ENCODE data around the gene CHPF2.
A peak's percentile ranks its signal among the peaks of the same experiment; 100 is the strongest.

CHPF2 gene

DNA sequence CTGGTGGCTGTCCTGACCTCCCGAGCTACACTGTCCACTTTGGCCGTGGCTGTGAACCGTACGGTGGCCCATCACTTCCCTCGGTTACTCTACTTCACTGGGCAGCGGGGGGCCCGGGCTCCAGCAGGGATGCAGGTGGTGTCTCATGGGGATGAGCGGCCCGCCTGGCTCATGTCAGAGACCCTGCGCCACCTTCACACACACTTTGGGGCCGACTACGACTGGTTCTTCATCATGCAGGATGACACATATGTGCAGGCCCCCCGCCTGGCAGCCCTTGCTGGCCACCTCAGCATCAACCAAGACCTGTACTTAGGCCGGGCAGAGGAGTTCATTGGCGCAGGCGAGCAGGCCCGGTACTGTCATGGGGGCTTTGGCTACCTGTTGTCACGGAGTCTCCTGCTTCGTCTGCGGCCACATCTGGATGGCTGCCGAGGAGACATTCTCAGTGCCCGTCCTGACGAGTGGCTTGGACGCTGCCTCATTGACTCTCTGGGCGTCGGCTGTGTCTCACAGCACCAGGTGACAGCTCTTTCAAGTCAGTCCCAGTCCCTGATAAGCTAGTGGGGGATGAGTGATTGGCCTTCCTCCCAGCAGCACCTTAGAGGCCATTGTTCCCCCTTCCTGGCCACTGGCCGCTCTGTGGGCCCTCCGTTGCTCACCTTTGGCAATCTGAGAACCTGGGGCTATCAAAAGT, 3.0 kb downstream of the CHPF2 start:
- DNase-seq = no peak

DNA sequence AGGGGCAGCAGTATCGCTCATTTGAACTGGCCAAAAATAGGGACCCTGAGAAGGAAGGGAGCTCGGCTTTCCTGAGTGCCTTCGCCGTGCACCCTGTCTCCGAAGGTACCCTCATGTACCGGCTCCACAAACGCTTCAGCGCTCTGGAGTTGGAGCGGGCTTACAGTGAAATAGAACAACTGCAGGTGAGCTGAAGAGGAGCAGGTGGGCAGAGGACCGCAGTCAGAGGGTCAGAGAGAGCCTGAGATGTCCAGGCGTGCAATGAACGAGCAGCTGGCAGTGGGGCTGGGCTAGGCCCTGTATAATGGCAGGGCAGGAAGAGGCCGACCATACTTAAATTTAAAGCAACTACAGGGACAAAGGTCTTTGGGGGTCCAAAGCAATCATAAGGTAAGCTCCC, 4.1 kb downstream of the CHPF2 start:
- DNase-seq = no peak

DNA sequence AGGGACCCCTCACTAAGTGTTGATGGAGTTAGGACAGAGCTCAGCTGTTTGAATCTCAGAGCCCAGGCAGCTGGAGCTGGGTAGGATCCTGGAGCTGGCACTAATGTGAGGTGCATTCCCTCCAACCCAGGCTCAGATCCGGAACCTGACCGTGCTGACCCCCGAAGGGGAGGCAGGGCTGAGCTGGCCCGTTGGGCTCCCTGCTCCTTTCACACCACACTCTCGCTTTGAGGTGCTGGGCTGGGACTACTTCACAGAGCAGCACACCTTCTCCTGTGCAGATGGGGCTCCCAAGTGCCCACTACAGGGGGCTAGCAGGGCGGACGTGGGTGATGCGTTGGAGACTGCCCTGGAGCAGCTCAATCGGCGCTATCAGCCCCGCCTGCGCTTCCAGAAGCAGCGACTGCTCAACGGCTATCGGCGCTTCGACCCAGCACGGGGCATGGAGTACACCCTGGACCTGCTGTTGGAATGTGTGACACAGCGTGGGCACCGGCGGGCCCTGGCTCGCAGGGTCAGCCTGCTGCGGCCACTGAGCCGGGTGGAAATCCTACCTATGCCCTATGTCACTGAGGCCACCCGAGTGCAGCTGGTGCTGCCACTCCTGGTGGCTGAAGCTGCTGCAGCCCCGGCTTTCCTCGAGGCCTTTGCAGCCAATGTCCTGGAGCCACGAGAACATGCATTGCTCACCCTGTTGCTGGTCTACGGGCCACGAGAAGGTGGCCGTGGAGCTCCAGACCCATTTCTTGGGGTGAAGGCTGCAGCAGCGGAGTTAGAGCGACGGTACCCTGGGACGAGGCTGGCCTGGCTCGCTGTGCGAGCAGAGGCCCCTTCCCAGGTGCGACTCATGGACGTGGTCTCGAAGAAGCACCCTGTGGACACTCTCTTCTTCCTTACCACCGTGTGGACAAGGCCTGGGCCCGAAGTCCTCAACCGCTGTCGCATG, 5.2 kb downstream of the CHPF2 start:
- no peak for DNase-seq

DNA sequence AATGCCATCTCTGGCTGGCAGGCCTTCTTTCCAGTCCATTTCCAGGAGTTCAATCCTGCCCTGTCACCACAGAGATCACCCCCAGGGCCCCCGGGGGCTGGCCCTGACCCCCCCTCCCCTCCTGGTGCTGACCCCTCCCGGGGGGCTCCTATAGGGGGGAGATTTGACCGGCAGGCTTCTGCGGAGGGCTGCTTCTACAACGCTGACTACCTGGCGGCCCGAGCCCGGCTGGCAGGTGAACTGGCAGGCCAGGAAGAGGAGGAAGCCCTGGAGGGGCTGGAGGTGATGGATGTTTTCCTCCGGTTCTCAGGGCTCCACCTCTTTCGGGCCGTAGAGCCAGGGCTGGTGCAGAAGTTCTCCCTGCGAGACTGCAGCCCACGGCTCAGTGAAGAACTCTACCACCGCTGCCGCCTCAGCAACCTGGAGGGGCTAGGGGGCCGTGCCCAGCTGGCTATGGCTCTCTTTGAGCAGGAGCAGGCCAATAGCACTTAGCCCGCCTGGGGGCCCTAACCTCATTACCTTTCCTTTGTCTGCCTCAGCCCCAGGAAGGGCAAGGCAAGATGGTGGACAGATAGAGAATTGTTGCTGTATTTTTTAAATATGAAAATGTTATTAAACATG, 6.0 kb downstream of the CHPF2 start:
- DNase-seq = no peak

DNA sequence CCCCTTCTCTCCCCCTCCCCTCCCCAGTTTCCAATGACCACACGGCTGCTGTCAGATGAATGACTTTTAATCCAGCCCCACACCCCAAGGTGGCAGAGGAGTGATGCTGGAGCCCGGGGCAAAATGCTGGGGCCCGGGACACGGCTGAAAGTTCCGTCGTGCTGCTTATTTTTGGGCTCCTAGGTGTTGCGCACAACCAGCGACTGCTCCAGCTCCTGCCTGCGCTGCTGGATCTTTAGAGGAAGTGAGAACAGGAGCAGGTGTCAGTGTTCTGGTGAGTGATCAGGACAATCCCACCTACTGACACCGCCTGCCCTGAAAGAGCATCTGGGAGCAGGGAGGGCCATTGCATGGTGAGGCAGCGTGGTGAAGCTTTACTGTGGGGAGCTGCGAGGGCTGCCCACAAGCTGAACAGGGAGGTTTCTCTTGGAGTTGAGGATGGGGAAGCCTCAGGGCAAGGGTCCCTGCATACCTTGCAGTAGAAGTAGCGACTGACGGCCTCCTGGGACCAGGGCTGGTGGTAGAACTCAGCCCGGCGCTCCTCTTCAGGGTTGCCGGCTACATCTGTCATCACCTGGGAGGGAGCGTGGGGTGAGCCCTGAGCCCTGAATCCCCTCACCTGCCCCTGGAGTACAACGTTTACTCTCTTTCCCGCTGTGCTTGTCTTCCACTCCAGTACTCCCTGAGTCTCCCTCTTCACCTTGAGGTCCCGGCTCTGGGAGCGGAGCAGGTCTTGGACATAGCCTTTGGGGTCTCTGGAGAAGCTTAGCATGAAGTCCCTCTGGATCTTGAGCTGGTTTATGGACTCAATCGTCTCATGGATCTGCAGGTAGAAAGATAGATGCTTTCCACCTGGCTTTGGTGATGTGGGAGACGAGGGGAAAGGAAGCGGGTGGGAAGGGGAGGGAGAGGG, 6.9 kb downstream of the CHPF2 start:
- no peak for DNase-seq

DNA sequence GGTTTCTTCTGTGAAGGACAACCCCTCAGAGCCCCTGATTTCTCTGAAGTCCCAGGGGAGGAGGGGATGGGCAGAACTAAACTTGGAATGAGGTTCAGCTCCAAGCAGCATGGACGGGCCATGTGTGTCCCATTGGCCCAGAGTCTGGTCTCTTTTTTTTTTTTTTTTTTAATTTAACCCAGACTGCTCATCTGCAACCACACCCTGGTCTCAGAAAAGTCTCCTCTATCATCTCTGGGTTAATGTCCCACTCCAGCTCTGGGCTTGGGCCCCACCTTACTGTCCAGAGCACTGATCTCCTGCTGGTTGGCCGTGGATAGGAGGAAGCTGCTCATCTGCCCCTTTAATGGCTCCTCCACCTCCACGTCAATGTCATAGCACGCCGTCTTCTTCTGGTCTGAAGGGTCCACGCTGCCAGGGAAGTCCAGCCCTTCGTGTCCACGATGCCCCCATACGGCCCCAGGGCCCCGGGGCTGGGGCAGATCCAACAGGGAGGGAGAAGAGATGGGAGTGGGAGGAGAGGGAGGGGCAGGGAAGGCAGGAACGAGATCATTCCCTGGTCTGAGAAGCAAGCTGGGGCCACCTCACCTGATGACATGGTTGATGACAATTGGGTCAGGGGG, 7.7 kb downstream of the CHPF2 start:
- DNase-seq = no peak

DNA sequence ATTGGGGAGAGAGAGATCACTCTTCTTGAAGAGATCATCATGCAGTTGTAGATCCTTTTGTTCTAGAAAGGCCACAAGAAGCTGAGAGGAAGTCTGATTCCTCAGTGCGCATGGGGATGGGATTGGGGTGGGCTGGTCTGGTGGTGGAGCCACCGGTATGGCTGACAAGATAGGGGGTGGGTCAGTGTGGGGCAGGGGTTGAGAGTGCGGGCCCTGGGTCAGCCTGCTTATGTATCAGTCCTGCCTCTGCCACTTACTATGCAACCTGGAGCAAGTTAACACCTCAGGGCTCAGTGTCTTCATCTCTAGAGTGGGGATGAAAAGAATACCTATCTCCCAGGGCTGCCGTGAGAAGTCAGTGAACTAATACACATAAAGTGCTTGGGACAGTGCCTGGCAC, 8.3 kb downstream of the CHPF2 start:
- no peak for DNase-seq

DNA sequence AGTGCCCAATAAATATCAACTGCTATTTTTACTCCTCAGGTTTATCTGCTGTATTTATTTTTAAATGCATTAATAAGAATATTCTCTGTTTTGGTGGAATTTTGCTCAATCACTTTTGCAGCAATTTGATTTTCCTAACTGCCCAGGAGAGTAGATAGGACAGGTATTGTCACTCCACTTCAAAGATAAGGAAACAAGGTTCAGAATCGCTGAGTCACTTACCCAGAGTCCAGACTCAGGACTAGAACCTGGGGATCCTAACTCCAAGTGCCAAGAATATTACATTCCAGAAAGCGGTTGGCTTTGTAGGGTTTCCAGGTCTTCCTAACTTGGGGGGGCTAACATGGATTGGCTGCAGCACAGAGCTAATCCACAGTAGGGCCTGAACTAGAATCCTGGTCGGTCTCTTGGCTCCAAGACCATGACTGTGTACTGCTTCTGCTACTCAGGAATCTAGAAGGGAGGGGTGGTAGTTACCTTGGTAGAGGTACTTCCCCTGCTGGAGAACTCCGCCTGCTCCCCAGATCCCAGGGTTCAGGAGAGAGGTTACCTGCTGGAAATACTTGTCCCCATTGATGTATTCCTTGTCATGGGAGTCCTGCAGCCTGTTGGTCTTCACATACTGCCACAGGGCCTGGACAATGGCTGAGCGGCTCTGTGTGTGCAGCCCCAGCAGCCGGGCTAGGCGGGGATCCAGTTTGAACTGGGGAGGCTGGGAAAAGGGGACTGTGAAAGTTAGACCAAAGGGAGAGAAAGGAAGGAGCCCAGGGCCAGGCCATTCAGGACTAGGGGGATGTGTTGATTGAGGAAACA, 8.9 kb downstream of the CHPF2 start:
- DNase-seq = no peak

DNA sequence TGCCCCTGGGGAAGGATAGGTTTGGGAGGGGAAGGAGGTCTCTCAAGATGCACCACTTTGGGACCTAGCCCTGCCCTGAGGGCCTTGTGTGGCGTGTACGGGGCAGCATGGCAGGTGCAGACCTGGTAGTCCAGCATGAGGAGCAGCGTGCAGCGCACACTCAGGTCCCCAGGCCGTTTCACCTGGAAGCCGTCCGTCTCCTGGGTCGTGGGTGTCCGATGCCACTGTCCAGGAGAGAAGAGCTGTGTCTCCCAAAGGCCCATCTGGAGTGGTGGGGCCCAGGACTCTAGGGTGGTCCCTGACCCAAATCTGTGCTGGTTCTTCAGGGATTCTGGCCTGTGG, 9.4 kb downstream of the CHPF2 start:
- no peak for DNase-seq

DNA sequence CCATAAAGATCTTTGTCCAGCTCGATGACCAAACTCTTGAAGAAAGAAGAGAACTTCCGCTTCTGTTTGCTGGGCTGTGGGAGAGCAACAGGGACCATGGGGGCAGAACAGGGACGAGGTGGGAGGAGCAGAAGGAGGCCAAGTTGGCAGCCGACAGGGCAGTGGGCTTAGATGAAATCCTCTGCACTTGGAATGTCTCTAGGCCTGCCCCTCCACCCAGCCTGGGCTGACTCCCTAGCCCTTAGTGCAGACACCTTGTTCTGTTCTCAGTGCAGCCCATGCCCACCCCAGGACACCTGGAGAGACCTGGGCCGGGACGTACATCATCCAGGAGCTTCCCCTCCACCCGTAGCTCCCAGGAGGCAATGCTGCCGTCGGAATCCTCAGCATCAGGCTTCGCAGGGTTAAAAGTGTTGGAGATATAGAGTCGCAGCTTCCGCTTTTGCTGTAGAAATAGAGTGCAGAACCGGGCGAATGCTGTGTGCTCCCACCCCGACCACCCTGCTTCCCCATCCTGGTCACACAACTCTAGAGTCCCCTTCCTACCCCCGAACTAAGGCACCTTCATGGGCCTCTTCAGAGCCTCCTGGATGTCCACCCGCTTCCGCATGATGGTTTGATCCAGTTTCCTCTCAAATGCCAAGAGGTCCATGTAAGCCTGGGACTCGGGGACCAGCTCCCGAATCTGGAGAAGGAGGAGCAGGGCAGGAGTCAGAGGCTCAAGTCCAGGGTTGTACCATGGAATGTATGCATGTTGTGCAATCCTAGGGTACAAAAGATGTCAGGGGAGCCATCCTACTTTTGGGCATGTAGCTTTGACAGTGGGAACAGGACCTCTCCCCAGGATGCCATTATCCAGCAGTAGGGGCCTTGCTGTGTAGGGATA, 10.1 kb downstream of the CHPF2 start:
- no peak for DNase-seq

DNA sequence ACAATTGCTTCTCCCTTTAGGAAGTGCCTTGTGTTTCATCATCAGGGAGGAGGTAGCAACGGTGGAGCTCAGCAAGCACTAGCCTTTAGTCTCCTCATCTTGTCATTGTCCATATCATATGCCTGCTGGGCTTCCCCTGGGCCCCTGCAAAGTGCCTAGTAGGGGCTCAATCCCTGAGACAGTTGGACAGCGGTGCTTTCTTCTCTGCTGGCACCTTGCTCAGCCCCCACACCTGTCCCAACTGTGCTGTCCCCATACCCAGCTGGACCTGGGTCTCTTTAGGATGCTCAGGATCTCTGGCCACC, 10.7 kb downstream of the CHPF2 start:
- DNase-seq = no peak

DNA sequence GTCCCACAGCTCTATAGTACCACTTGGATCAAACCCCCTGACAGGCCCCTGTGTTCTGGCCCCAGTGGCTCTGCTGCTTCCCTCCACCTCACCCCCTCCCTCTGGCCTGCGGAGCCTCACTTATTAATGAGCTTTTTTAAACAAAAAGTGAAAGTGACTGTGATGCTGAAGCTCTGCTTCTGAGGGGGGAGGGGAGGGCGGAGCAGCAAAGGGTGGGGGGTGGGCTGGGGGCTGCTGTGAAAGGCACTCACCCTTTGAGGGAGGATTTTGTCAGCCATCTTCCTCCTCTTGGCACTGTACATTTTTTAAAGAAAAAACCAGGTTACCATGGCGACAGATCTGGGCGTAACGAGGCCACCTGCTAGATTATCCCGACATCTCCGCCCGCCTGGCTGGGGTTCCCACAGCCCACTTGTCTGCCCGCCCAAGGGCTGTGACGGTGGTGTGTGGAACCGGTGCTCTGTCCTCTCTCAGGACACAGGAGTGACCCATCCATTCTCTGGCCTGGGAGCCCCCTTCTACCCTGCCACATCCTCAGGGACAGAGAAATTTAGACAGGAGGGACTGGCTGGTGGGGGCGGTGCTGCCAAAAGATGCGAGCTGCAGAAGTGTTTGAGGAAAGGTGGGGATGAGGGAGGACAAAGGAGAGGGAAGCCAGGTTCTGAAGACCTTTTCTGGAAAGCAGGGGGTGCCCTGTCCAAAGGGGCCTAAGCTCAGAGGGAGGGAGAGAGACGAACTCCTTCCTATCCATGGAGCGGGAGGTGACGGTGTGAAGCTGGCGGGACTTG, 11.3 kb downstream of the CHPF2 start:
- no peak for DNase-seq

DNA sequence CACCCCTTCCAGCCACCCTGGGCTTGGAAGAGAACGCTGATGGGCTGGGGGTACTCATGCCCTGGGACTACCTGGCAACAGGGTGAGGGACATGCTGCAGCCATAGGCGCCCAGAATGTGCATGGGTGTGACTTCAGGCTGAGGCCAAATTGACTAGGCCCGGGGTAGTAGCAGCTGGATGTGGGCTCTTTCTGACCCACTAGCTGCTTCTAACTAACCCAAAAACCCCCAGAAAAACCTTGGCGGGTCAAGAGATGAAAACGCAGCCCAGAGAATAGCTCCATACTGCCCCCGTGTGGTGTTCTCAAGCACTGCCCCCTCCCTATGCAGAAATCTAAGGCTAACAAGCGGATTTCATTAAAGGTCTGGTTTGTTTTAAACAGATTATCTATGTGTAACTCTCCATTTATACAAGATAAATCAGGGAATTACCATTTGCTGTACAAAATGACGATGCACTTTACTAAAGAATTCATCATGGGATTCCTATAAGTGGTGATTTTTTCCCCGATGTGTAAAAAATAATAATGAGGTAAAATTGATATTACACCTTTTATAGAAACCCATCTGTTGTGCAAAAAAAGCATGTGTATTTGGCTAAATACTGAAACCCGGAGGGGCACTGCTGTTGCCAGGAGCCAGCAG, 12.0 kb downstream of the CHPF2 start:
- DNase-seq = no peak

DNA sequence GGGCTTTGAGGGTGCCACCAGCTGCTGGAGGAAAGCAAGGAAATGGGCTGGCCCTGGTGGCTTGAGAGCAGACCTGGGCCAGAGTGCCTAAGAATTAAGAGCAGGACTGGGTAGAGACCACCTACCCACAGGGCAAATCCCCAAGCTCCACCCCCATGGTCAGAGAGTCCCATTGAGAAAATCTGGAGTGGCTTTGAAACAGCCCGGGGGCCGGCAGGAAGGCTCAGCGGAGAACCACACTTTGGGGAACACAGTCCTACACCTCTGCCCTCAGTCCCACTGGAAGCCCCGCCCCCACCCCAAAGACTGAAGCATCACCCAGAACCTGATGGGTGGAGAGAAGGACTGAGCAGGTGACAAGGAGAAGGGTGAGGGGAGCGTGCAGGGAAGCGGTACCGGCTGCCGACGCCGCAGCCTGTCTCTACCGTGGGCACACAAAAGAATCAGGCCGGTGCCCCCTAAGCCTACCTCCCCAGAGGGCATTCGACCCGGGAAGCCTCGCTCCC, 12.6 kb downstream of the CHPF2 start:
- DNase-seq = no peak

DNA sequence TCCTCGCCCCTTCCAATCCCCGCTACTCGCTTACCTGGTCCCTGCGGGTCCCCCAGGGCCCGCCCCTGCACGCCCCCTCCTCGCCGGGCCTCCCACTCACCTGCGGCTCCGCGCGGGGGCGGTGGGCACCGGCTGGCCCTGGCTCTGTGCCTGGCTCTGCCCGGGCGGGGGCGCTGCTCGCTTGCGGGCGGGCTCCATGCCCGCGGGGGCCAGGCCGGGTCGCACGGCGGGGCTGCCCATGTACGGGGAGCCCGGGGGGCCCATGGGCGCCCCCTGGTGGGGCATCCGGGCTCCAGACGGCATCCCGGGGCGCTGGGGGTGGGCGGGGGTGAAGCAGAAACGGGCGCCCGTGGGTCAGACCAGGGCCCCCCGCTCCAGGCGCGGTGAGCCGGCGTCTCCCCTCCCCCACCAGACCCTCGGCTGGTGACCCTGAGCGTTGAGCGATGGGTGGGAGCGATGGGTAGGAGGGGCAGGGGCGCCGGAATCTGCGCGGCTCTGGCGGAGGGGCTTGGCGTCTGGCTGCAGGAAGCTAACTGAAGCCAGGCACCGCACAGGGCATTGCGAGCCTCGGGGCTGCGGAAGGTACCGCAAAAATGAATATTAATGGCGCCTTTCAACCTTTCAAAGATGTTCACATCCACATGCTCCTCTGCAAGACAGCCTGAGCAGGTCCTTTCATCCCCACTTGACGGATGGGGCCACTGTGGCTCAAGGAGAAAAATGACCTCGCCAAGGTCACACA, 13.2 kb downstream of the CHPF2 start:
- peak; percentile 2 for DNase-seq

DNA sequence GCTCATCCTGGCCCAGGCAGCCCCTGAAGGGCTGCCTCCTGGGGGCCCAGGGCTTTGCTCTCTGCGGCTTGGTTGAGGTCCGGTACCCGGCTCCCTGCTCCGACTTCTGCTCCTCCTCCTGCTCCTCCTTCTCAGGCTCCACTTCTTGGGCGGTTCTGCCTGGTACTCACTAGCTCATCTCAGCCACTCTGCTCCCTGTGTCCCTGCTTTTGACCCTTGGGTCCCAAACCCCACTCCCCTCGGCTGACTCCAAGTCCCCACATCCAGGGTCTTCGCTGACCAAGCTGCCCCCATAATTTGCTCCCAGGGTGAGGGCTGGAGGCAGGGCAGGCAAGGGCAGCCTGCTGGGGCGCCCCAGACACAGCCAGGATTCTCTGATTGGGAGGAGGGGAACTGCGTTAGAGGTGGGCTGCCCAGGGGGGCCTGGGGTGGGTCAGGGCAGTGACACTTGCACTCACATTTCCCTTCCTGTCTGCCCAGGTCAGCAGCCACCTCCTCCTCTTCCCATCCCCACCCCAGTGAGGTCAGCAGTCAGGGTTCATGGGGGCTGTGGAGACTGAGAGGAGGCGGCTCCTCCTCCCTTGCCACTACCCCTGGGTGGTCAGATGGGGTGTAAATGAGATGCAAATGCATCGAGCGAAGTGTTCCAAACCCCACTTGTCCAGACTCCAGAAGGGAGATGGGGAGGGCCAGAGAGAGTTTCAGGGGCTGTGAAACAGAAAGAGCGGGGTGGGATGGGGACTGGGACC, 14.0 kb downstream of the CHPF2 start:
- no peak for DNase-seq

DNA sequence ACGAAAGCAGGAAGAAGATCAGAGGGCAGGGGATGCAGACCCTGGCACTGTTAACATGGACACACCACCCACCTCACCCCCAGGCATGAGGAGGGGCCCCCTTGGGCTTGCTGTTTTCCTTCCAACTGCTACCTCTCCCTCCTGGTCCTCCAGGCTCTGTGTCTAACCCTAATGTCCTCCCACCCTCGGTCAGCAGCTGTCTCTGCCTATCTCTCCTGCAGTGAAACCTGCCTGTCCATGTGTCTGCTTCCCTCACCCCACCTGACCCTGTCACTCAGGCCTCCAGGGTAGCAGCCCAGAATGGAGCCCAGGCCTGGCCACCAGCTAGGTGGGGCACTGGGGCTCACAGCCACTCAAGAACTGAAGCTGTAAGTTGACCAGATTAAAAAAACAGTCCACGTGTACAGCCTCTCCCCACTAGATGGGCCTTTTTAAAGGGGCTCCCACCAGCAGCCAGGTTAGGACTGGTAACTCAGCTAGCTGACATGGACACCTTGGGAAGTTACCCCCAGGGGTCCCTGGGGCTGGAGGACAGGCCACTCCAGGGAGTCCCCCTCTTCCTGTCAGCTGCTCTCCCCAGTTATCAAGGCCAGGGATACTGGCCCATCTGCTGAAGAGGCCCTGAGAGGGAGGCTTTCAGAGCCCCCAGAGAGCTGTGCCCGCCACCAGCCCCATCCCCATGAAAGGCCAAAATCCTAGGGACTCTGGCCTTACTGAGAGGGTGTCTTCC, 14.7 kb downstream of the CHPF2 start:
- DNase-seq = no peak

Measured in amniotic stem cell (primary cell).